ENCODE measurements around the gene CYP2B6. TPM values are rescaled to one million over a fixed set of nuclear protein-coding genes. Genes with fewer than 3 reads are reported as not detected.

CYP2B6 gene
- total and polyA plus RNA-seq, 2 of the 13 experiments (the other 11 are each of a cell fraction or from before 2014, with no cell fraction given) = 0.09 TPM; not detected in 1

- no TSS peak for BruUV-seq (replicated peaks)
- Histone ChIP-seq H3K9me3 (ENCODE audit: low read length) (peaks cover 11% of the 10 kb centered on the region), H3K27ac (ENCODE audit: extremely low read length, insufficient read depth, low read length) (no peak overlapping the region), H4K20me1 (ENCODE audit: insufficient read depth, low read length) (no peaks in the 10 kb centered on the region), H3K4me2 (ENCODE audit: low read depth, low read length) (no peak overlapping the region), H2AFZ (ENCODE audit: low read length) (no peak overlapping the region), H3K4me1 (ENCODE audit: insufficient read depth, low read length) (no peaks in the 10 kb centered on the region), H3K79me2 (ENCODE audit: insufficient read depth, low read length) (no peaks in the 10 kb centered on the region), H3K36me3 (replicated peaks in 1 of 2; ENCODE audit: control insufficient read depth in 1 of 2, insufficient read depth in 2 of 2, low read length in 2 of 2) (no peaks in the 10 kb centered on the region), H3K27me3 (ENCODE audit: control insufficient read depth in 1 of 2, insufficient read depth in 2 of 2, low read length in 2 of 2) (peaks cover 0 to 21% of the 10 kb centered on the region in 2 experiments; a peak in 2 of 5 replicates), H3K4me3 (replicated peaks in 1 of 3; ENCODE audit: insufficient read depth in 1 of 3, low read depth in 2 of 3, low read length in 3 of 3) (no peak overlapping the region), H3K9ac (ENCODE audit: insufficient read depth, low read depth, low read length) (no peak overlapping the region)
- DNase-seq (ENCODE audit: low spot score) (no peak), FAIRE-seq (no peak), ATAC-seq (no peak)
- POLR2A ChIA-PET = no interaction called here
- in situ Hi-C loops (cut with HindIII; ENCODE audit: extremely low pct_ligation_motif_present, low pct_unique_long_range_greater_than_20kb) = no loop called here
- 39% methylated on average over 17 of the region's 18 CpGs for WGBS (ENCODE audit: low lambda C conversion rate)
- TF ChIP-seq ZNF143 (CRISPR knock-in tag; IDR thresholded peaks at IDR 0.05) (no peak), ZNF530 (CRISPR knock-in tag; IDR thresholded peaks at IDR 0.05; ENCODE audit: low read depth) (no peak), ZBTB49 (CRISPR knock-in tag; IDR thresholded peaks at IDR 0.05; ENCODE audit: borderline replicate concordance) (no peak), PPARG (CRISPR knock-in tag; conservative IDR thresholded peaks at IDR 0.05) (no peak), NFKBIZ (CRISPR knock-in tag; IDR thresholded peaks at IDR 0.05) (no peak), ZNF20 (CRISPR knock-in tag; IDR thresholded peaks at IDR 0.05) (no peak), SRY (CRISPR knock-in tag; IDR thresholded peaks at IDR 0.05) (no peak), BCL3 (CRISPR knock-in tag; IDR thresholded peaks at IDR 0.05) (no peak), PTBP1 (IDR thresholded peaks at IDR 0.05; ENCODE audit: low read depth, low read length, poor library complexity, severe bottlenecking) (no peak), NR2F2 (IDR thresholded peaks at IDR 0.05; ENCODE audit: borderline replicate concordance, low read depth) (no peak)
- intact Hi-C loops (cut with micrococcal nuclease; ENCODE audit: unreplicated experiment) = no loop called here
- CTCF ChIA-PET (ENCODE audit: low intra/inter-chr PET ratio, low total read pairs) = no interaction called here
Measured at GRCh38 chr19:40948580-40949299, 42.3 kb upstream of the CYP2B6 start.

All from HepG2 (cell line).